Fibroblast of lung (primary cell): Measurements from ENCODE around the gene SH2B3. TPM values are rescaled to one million over a fixed set of nuclear protein-coding genes. Genes with fewer than 3 reads are reported as not detected.
A peak's percentile ranks its signal among the peaks of the same experiment; 100 is the strongest.

ENCODE experiments used
- DNase-seq, 2 donors: peaks; one replicate each; pipeline versions ENCODE4 v3.0.0 to v3.0.0-alpha.2; 2010; ENCODE audit warnings: low read depth in 2 of 2
- H2AFZ ChIP-seq: 2 replicates; pipeline ENCODE4 v1.5.1; 2012; ENCODE audit warnings: low read length, control low read depth, inconsistent platforms
- H3K27ac ChIP-seq: 2 replicates; pipeline ENCODE4 v1.5.1; 2011; ENCODE audit warnings: low read length, control low read depth; ENCODE audit not compliant: insufficient read depth
- H3K27me3 ChIP-seq: 2 replicates; pipeline ENCODE4 v1.5.1; 2011; ENCODE audit warnings: mild to moderate bottlenecking, low read length; ENCODE audit not compliant: control insufficient read depth, insufficient read depth
- H3K36me3 ChIP-seq: 2 replicates; pipeline ENCODE4 v1.5.1; 2011; ENCODE audit warnings: low read length; ENCODE audit not compliant: control insufficient read depth, insufficient read depth
- H3K4me1 ChIP-seq: 2 replicates; pipeline ENCODE4 v1.5.1; 2011; ENCODE audit warnings: low read length; ENCODE audit not compliant: control insufficient read depth, insufficient read depth; ENCODE audit errors: extremely low read depth
- H3K4me2 ChIP-seq: 2 replicates; pipeline ENCODE4 v1.5.1; 2011; ENCODE audit warnings: low read length, control low read depth; ENCODE audit not compliant: insufficient read depth; ENCODE audit errors: extremely low read depth
- H3K4me3 ChIP-seq, 4 experiments: fragments of 200-600 bp in 1 of 4; sonication (generic) in 1 of 4; replicated peaks in 1 of 4; 2 replicates each; pipeline ENCODE4 v1.5.1; 2011 to 2016; ENCODE audit warnings: low read length in 4 of 4, low read depth in 3 of 4, mild to moderate bottlenecking in 3 of 4, control low read depth in 2 of 4, inconsistent platforms in 1 of 4, mixed read lengths in 1 of 4; ENCODE audit not compliant: insufficient read depth in 1 of 4; ENCODE audit errors: control extremely low read depth in 1 of 4
- H3K79me2 ChIP-seq: 2 replicates; pipeline ENCODE4 v1.5.1; 2012; ENCODE audit warnings: mild to moderate bottlenecking, low read length, inconsistent platforms; ENCODE audit not compliant: control insufficient read depth, insufficient read depth
- H3K9ac ChIP-seq: 2 replicates; pipeline ENCODE4 v1.5.1; 2011; ENCODE audit warnings: mild to moderate bottlenecking, low read length, control low read depth; ENCODE audit not compliant: insufficient read depth
- H3K9me3 ChIP-seq: 2 replicates; pipeline ENCODE4 v1.5.1; 2012; ENCODE audit warnings: low read depth, low read length; ENCODE audit not compliant: control insufficient read depth, insufficient read depth
- H4K20me1 ChIP-seq: 2 replicates; pipeline ENCODE4 v1.5.1; 2011; ENCODE audit warnings: low read length; ENCODE audit not compliant: control insufficient read depth, insufficient read depth; ENCODE audit errors: extremely low read depth
- CTCF ChIP-seq, 2 donors: IDR thresholded peaks in 1 of 2; conservative IDR thresholded peaks in 1 of 2; 1 replicate in 1 of 2; 2 replicates in 1 of 2; pipeline ENCODE4 v1.5.1; 2011 to 2012; ENCODE audit warnings: low read length in 2 of 2, control low read depth in 1 of 2, inconsistent platforms in 1 of 2, low read depth in 1 of 2, mild to moderate bottlenecking in 1 of 2
- EZH2 ChIP-seq: IDR thresholded peaks from 2 replicates; pipeline ENCODE4 v1.5.1; 2012; ENCODE audit warnings: low read length, control low read depth, mild to moderate bottlenecking; ENCODE audit errors: missing control alignments
- polyA plus RNA-seq, 2 donors: library from polyadenylated mRNA; depleted of rRNA in 1 of 2; stranded (reverse) in 1 of 2; unstranded in 1 of 2; fragments of >200 nt; gene quantifications; 2 replicates each; pipeline ENCODE4 v1.2.1, GENCODE V29; 2011 to 2012; ENCODE audit warnings: missing spikeins in 1 of 2
- total RNA-seq: library from RNA; depleted of rRNA; stranded (reverse); fragments of >200 nt; gene quantifications from 2 replicates; pipeline ENCODE4 v1.2.1, GENCODE V29; 2014

The SH2B3 gene
- total and polyA plus RNA-seq, 2 donors (not counting 1 experiment from before 2014, with no cell fraction given): 18.0 to 32.0 TPM

GRCh38 chr12:111424793-111425251 is 19.1 kb downstream of the SH2B3 start:
- no peak overlapping the region for H2AFZ ChIP-seq
- no peaks in the 10 kb centered on the region for H3K27me3 ChIP-seq
- no peak overlapping the region for H3K9ac ChIP-seq
- no peak overlapping the region for H3K4me3 ChIP-seq
- H3K9me3 ChIP-seq: no peaks in the 10 kb centered on the region
- peaks cover 8% of the 10 kb centered on the region for H3K36me3 ChIP-seq
- H3K4me2 ChIP-seq: no peak overlapping the region
- no peak for DNase-seq
- H4K20me1 ChIP-seq: no peaks in the 10 kb centered on the region
- H3K27ac ChIP-seq: peak overlapping the region; percentile 28
- TF ChIP-seq EZH2 (no peak), CTCF (conservative IDR thresholded peaks at IDR 0.05 in 1 of 2, IDR thresholded peaks at IDR 0.05 in 1 of 2; ENCODE audit: low read depth in 1 of 2, low read length in 2 of 2) (no peak)
- H3K79me2 ChIP-seq: peaks cover 91% of the 10 kb centered on the region
- H3K4me1 ChIP-seq: peaks cover 14% of the 10 kb centered on the region

GRCh38 chr12:111425655-111426054 is 19.9 kb downstream of the SH2B3 start:
- no peaks in the 10 kb centered on the region for H4K20me1 ChIP-seq
- no peak overlapping the region for H3K4me3 ChIP-seq
- peaks cover 91% of the 10 kb centered on the region for H3K79me2 ChIP-seq
- no peak overlapping the region for H3K9ac ChIP-seq
- H3K4me2 ChIP-seq: no peak overlapping the region
- H3K9me3 ChIP-seq: no peaks in the 10 kb centered on the region
- H3K27me3 ChIP-seq: no peaks in the 10 kb centered on the region
- peaks cover 7% of the 10 kb centered on the region for H3K36me3 ChIP-seq
- peak in 1 of 2 donors; percentile 39 for DNase-seq
- TF ChIP-seq CTCF (conservative IDR thresholded peaks at IDR 0.05 in 1 of 2, IDR thresholded peaks at IDR 0.05 in 1 of 2; ENCODE audit: low read depth in 1 of 2, low read length in 2 of 2) (no peak), EZH2 (no peak)
- H3K4me1 ChIP-seq: peaks cover 20% of the 10 kb centered on the region
- H2AFZ ChIP-seq: no peak overlapping the region
- H3K27ac ChIP-seq: no peak overlapping the region

- H4K20me1 ChIP-seq: no peaks in the 10 kb centered on the region
- peak; percentile 25 to 47 for DNase-seq
- no peak overlapping the region for H3K9ac ChIP-seq
- peaks cover 6% of the 10 kb centered on the region for H3K36me3 ChIP-seq
- H3K27ac ChIP-seq: no peak overlapping the region
- peaks cover 21% of the 10 kb centered on the region for H3K4me1 ChIP-seq
- H3K27me3 ChIP-seq: no peaks in the 10 kb centered on the region
- H3K4me3 ChIP-seq: no peak overlapping the region
- H3K9me3 ChIP-seq: no peaks in the 10 kb centered on the region
- peaks cover 90% of the 10 kb centered on the region for H3K79me2 ChIP-seq
- no peak overlapping the region for H2AFZ ChIP-seq
- no peak overlapping the region for H3K4me2 ChIP-seq
- no peak for TF ChIP-seq CTCF (conservative IDR thresholded peaks at IDR 0.05 in 1 of 2, IDR thresholded peaks at IDR 0.05 in 1 of 2; ENCODE audit: low read depth in 1 of 2, low read length in 2 of 2)
- no peak for TF ChIP-seq EZH2
Measured at GRCh38 chr12:111426344-111427185, 20.8 kb downstream of the SH2B3 start.
